C4-2B (cell line): Measurements from ENCODE around the gene RING1.
"Not testable (repeated sequence)": the region's sequence is repeated elsewhere in the genome, so short reads cannot be mapped to it uniquely, and the experiment has no call there.

Experiments used
- CTCF ChIP-seq: fragments of 450-650 bp; conservative IDR thresholded peaks from 2 replicates; pipeline ENCODE4 v1.5.1; 2017; ENCODE audit warnings: mild to moderate bottlenecking
- ZFX ChIP-seq: fragments of 450-650 bp; IDR thresholded peaks from 2 replicates; pipeline ENCODE4 v1.6.1; 2017

- TF ChIP-seq CTCF, ZFX: not testable (repeated sequence)
Measured at GRCh38 chr6:33226503-33227120, 18.3 kb downstream of the RING1 start.
